Cardiac muscle cell (in vitro differentiated cells and primary cell): ENCODE data around the gene LPCAT1. TPM values are rescaled to one million over a fixed set of nuclear protein-coding genes. Genes with fewer than 3 reads are reported as not detected.

Experiments
- DNase-seq, 2 donors: peaks; one replicate each; pipeline versions ENCODE4 v3.0.0 to v3.0.0-alpha.2; 2010 to 2017; ENCODE audit warnings: low read depth in 1 of 2, low spot score in 1 of 2
- H3K27ac ChIP-seq: fragments of 200-600 bp; sonication (generic); 2 replicates; pipeline ENCODE4 v1.5.1; 2016
- H3K27me3 ChIP-seq: fragments of 200-600 bp; sonication (generic); 2 replicates; pipeline ENCODE4 v1.6.0; 2016; ENCODE audit warnings: control low read depth
- H3K36me3 ChIP-seq: fragments of 200-600 bp; sonication (generic); 2 replicates; pipeline ENCODE4 v1.5.1; 2016; ENCODE audit warnings: control low read depth
- H3K4me1 ChIP-seq: fragments of 200-600 bp; sonication (generic); 2 replicates; pipeline ENCODE4 v1.8.1; 2017; ENCODE audit warnings: low read depth, mild to moderate bottlenecking, mixed run types
- H3K4me3 ChIP-seq: fragments of 200-600 bp; sonication (generic); 2 replicates; pipeline ENCODE4 v1.5.1; 2016; ENCODE audit warnings: mild to moderate bottlenecking
- H3K9me3 ChIP-seq: fragments of 200-600 bp; sonication (generic); 2 replicates; pipeline ENCODE4 v1.5.1; 2017; ENCODE audit warnings: low read depth, mild to moderate bottlenecking, control low read depth
- CTCF ChIP-seq: IDR thresholded peaks from 2 replicates; pipeline ENCODE4 v1.5.1; 2012; ENCODE audit warnings: low read depth, mild to moderate bottlenecking, low read length
- polyA plus RNA-seq: library from polyadenylated mRNA; unstranded; fragments of >200 nt; fragmentation: Nextera tagmentation; extraction: Ambion mirVana; gene quantifications from 2 replicates; pipeline ENCODE4 v1.2.1, GENCODE V29; 2016
- total RNA-seq: library from RNA; depleted of rRNA; stranded (reverse); fragments of >200 nt; gene quantifications from 2 replicates; pipeline ENCODE4 v1.2.3, GENCODE V29; 2016

The LPCAT1 gene
- total and polyA plus RNA-seq, 2 experiments from 2014 or later, result 48.5 to 57.3 TPM

DNA sequence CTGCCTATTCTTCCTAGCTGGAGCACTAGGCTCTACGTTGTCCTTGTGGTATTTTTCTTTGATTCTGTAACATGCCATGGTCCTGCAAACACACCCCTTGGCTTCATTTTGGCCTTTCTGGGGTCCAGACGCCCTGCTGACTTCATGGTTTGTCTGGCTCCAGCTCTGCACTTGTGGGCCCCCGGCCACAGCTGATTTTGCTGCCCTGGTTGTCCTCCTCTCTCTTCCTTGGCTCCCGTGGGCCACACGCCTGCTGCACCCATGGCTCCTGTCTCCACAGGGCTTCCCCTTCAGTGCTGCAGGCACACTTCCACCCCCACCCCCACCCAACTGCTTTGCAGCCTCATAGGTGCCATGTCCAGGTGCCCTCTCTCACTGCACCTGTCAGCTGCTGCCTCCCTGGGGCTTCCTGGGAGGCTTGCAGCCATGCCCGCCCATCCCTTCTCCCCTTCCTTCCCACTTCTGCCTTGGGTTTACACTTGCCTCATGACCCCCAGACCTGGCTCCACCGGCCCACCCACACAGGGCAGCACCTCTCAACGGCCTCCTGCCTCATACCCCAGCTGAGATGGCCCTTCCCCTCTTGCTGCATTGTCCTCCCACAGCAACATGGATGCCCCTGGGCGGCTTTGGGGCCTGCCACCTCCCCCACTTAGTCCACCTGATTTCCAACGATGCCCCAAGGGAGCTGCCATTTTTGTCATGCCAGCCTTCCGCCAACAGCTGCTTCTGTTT is 104.1 kb downstream of the LPCAT1 start:
- H3K9me3 ChIP-seq, result no peaks in the 10 kb centered on the region

GRCh38 chr5:1418921-1419280 is 104.9 kb downstream of the LPCAT1 start:
- TF ChIP-seq CTCF, result no peak
- H3K36me3 ChIP-seq, result no peaks in the 10 kb centered on the region
- H3K9me3 ChIP-seq, result no peaks in the 10 kb centered on the region
- DNase-seq, result no peak
- H3K27ac ChIP-seq, result no peak overlapping the region
- H3K4me1 ChIP-seq, result no peaks in the 10 kb centered on the region
- no peak overlapping the region for H3K4me3 ChIP-seq
- H3K27me3 ChIP-seq, result no peaks in the 10 kb centered on the region

More for the DNA sequence above, 104.1 kb downstream of the LPCAT1 start:
- no peak for TF ChIP-seq CTCF
- Histone ChIP-seq H3K4me3 (no peak overlapping the region), H3K27ac (no peak overlapping the region), H3K27me3 (no peaks in the 10 kb centered on the region), H3K4me1 (no peaks in the 10 kb centered on the region), H3K36me3 (no peaks in the 10 kb centered on the region)
- no peak for DNase-seq

DNA sequence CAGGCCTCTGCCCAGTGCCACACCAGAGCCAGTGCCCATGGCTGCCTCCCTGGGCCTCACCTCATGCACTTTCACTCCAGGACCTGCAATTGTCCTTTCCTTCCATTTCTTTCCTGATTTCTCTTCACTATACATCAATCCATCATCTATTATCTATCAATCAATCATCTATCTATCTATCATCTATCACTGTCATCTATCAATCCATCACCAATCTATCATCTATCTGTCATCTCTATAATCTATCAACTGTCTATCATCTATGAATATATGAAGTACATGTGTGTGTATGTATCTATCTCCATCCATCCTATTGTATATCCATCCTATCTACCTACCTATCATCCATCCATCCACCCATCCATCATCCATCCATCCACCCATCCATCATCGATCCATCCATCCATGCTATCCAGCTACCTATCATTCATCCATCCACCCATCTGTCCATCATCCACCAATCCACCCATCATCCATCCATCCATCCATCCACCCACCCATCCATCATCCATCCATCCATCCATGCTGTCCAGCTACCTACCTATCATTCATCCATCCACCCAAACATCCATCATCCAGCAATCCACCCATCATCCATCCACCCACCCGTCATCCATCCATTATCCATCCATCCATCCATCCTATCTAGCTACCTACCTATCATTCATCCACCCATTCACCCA is 105.4 kb downstream of the LPCAT1 start:
- no peak for TF ChIP-seq CTCF
- no peak overlapping the region for H3K4me3 ChIP-seq
- H3K9me3 ChIP-seq, result no peaks in the 10 kb centered on the region
- H3K27me3 ChIP-seq, result no peaks in the 10 kb centered on the region
- no peaks in the 10 kb centered on the region for H3K4me1 ChIP-seq
- H3K27ac ChIP-seq, result no peak overlapping the region
- no peak for DNase-seq
- no peaks in the 10 kb centered on the region for H3K36me3 ChIP-seq

- no peaks in the 10 kb centered on the region for H3K4me1 ChIP-seq
- no peak overlapping the region for H3K27ac ChIP-seq
- TF ChIP-seq CTCF, result no peak
- H3K27me3 ChIP-seq, result no peaks in the 10 kb centered on the region
- no peak overlapping the region for H3K4me3 ChIP-seq
- no peaks in the 10 kb centered on the region for H3K36me3 ChIP-seq
- DNase-seq, result no peak
- H3K9me3 ChIP-seq, result no peaks in the 10 kb centered on the region
These were observed 106.1 kb downstream of the LPCAT1 start for GRCh38 chr5:1417586-1418225.

DNA sequence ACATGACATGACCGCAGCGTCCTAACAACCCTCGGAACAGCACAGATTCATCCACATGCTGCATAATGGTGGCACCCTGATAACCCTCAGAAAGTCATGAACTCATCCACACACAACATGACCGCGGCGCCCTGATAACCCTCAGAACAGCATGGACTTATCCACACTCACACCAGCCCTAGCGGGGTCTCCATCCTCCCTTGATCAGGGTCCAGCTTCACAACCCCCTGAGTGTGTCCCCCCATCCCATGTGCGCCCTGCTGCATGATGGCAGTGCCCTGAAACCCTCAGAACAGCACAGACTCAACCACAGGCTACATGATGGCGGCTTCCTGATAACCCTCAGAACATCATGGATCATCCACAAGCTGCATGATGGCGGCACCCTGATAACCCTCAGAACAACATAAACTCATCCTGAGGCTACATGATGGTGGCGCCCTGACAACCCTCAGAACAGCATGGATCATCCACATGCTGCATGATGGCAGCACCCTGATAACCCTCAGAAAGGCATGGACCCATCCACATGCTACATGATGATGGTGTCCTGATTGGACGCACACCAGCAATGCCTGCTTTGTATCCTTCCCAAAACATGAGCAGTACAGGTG is 106.8 kb downstream of the LPCAT1 start:
- Histone ChIP-seq H3K9me3 (no peaks in the 10 kb centered on the region), H3K27me3 (no peaks in the 10 kb centered on the region), H3K4me1 (no peaks in the 10 kb centered on the region), H3K36me3 (no peaks in the 10 kb centered on the region), H3K4me3 (no peak overlapping the region), H3K27ac (no peak overlapping the region)
- DNase-seq, result no peak
- no peak for TF ChIP-seq CTCF
